HL-60 (cell line): ENCODE measurements around the gene WBP2.

ENCODE experiments used
- GABPA ChIP-seq: IDR thresholded peaks from 2 replicates; pipeline ENCODE4 v1.6.1; 2012; ENCODE audit warnings: low read depth
- POLR2AphosphoS5 ChIP-seq: IDR thresholded peaks from 2 replicates; pipeline ENCODE4 v1.6.1; 2012; ENCODE audit warnings: low read depth
- TF ChIP-seq, protein P1 (sequence below): IDR thresholded peaks from one replicate; pipeline ENCODE4 v1.5.1; 2011; ENCODE audit warnings: low read length, control low read depth, inconsistent platforms; ENCODE audit not compliant: insufficient read depth
- TF ChIP-seq, protein P2 (sequence below): IDR thresholded peaks from 2 replicates; pipeline ENCODE4 v1.6.1; 2012; ENCODE audit warnings: low read depth; ENCODE audit not compliant: insufficient replicate concordance

DNA sequence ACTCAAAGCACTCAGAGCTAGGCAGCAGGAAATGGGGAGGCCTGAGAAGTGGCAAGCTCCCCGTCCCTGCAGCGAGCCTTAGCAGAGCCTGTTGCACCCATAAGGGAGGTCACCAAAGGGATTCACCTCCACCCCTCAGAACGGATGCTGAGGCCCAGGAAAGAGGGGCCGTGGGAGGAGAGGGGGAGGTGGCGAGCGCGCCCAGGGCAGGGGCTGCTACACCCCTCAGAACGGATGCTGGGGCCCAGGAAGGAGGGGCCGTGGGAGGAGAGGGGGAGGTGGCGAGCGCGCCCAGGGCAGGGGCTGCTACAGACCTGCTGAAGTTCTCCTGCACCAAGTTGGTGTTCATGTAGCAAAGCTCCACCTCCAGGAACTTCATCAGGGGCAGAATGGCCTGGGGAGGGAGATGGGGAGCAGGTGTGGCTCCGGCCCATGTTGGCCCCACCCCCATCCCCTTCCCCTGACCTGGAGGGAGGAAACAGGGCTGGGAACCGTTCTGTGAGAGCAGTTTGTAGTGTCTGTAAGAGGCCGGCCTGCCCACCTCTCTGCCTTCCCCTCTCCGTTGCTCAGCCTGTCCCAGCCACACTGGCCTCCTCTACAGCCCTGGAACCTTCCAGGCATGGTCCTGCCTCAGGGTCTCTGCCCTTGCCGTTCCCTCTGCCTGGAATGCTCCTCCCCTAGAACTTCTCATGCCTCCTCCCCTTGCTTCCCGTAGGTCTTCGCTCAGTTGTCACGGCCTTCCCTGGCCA lies 22.3 kb downstream of the WBP2 start:
- TF ChIP-seq POLR2AphosphoS5 (no peak; the same call in 1 of the 2 replicates), GABPA (no peak)
- TF ChIP-seq, protein P1, sequence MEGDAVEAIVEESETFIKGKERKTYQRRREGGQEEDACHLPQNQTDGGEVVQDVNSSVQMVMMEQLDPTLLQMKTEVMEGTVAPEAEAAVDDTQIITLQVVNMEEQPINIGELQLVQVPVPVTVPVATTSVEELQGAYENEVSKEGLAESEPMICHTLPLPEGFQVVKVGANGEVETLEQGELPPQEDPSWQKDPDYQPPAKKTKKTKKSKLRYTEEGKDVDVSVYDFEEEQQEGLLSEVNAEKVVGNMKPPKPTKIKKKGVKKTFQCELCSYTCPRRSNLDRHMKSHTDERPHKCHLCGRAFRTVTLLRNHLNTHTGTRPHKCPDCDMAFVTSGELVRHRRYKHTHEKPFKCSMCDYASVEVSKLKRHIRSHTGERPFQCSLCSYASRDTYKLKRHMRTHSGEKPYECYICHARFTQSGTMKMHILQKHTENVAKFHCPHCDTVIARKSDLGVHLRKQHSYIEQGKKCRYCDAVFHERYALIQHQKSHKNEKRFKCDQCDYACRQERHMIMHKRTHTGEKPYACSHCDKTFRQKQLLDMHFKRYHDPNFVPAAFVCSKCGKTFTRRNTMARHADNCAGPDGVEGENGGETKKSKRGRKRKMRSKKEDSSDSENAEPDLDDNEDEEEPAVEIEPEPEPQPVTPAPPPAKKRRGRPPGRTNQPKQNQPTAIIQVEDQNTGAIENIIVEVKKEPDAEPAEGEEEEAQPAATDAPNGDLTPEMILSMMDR: no peak
- TF ChIP-seq, protein P2, sequence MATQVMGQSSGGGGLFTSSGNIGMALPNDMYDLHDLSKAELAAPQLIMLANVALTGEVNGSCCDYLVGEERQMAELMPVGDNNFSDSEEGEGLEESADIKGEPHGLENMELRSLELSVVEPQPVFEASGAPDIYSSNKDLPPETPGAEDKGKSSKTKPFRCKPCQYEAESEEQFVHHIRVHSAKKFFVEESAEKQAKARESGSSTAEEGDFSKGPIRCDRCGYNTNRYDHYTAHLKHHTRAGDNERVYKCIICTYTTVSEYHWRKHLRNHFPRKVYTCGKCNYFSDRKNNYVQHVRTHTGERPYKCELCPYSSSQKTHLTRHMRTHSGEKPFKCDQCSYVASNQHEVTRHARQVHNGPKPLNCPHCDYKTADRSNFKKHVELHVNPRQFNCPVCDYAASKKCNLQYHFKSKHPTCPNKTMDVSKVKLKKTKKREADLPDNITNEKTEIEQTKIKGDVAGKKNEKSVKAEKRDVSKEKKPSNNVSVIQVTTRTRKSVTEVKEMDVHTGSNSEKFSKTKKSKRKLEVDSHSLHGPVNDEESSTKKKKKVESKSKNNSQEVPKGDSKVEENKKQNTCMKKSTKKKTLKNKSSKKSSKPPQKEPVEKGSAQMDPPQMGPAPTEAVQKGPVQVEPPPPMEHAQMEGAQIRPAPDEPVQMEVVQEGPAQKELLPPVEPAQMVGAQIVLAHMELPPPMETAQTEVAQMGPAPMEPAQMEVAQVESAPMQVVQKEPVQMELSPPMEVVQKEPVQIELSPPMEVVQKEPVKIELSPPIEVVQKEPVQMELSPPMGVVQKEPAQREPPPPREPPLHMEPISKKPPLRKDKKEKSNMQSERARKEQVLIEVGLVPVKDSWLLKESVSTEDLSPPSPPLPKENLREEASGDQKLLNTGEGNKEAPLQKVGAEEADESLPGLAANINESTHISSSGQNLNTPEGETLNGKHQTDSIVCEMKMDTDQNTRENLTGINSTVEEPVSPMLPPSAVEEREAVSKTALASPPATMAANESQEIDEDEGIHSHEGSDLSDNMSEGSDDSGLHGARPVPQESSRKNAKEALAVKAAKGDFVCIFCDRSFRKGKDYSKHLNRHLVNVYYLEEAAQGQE: no peak
